ENCODE results near the gene LPCAT3. TPM values are rescaled to one million over a fixed set of nuclear protein-coding genes. Genes with fewer than 3 reads are reported as not detected.

Gene LPCAT3, protein sequence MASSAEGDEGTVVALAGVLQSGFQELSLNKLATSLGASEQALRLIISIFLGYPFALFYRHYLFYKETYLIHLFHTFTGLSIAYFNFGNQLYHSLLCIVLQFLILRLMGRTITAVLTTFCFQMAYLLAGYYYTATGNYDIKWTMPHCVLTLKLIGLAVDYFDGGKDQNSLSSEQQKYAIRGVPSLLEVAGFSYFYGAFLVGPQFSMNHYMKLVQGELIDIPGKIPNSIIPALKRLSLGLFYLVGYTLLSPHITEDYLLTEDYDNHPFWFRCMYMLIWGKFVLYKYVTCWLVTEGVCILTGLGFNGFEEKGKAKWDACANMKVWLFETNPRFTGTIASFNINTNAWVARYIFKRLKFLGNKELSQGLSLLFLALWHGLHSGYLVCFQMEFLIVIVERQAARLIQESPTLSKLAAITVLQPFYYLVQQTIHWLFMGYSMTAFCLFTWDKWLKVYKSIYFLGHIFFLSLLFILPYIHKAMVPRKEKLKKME
- total RNA-seq: 10 to 100 TPM; 20.4 to 22.1 TPM
- polyA plus RNA-seq: 25.5 TPM

- no peaks in the 10 kb centered on the region for H3K27me3 Mint-ChIP-seq
- peak within 1 kb of the TSS; percentile 92 to 96 (median 94) for H3K4me3 Mint-ChIP-seq
- Histone ChIP-seq H3K4me1 (ENCODE audit: insufficient read depth, low read length) (peaks cover 20% of the 10 kb centered on the region), H3K4me3 (ENCODE audit: low read length) (peak within 1 kb of the TSS; percentile 95), H3K27ac (ENCODE audit: low read depth, low read length) (peak within 1 kb of the TSS; percentile 86), H3K9me3 (ENCODE audit: low read length) (no peaks in the 10 kb centered on the region), H3K36me3 (ENCODE audit: insufficient read depth, low read length) (no peaks in the 10 kb centered on the region), H3K27me3 (ENCODE audit: insufficient read depth, low read length, poor library complexity, severe bottlenecking) (no peaks in the 10 kb centered on the region)
- peak; percentile 96 to 99 (median 98) for DNase-seq
- peaks cover 24 to 39% (median 38%) of the 10 kb centered on the region in 3 donors for H3K4me1 Mint-ChIP-seq
- peaks cover 0 to 19% (median 0%) of the 10 kb centered on the region in 3 donors for H3K36me3 Mint-ChIP-seq
- no peaks in the 10 kb centered on the region for H3K9me3 Mint-ChIP-seq
- POLR2A ChIA-PET: interaction anchor here (0.7 to 1.6 kb wide), 11 partner anchors 19 to 266 kb away, joined by 3 to 21 read pairs (median 3); partner anchors contain the start of genes C12orf57, MLF2, RNU7-1 and SPSB2
- CTCF ChIA-PET: interaction anchor here (0.6 to 3.7 kb wide), 29 partner anchors 8 to 530 kb away, joined by 3 to 27 read pairs (median 4); partner anchors contain the start of genes C12orf57, C1RL, CDCA3 and LRRC23
- H3K27ac Mint-ChIP-seq: peak within 1 kb of the TSS; percentile 82 to 97 (median 92)
Measured at GRCh38 chr12:7018350-7019042, at the start of gene LPCAT3. TSS of gene LPCAT3 (minus strand) at chr12:7018476. CDS start at chr12:7018424, 52 bp downstream.

- Mint-ChIP-seq H3K27ac (no peak overlapping the region), H3K27me3 (peaks cover 2 to 28% of the 10 kb centered on the region in 2 donors), H3K4me3 (no peak overlapping the region), H3K9me3 (no peaks in the 10 kb centered on the region), H3K36me3 (no peaks in the 10 kb centered on the region), H3K4me1 (no peaks in the 10 kb centered on the region)
- DNase-seq: no peak
- H3K36me3 ChIP-seq (ENCODE audit: insufficient read depth, low read length): no peaks in the 10 kb centered on the region
- no peak overlapping the region for H3K27ac ChIP-seq (ENCODE audit: low read depth, low read length)
- H3K9me3 ChIP-seq (ENCODE audit: low read length): no peaks in the 10 kb centered on the region
- H3K4me1 ChIP-seq (ENCODE audit: insufficient read depth, low read length): no peaks in the 10 kb centered on the region
- CTCF ChIA-PET: no interaction called here
- no peak overlapping the region for H3K4me3 ChIP-seq (ENCODE audit: low read length)
- no peaks in the 10 kb centered on the region for H3K27me3 ChIP-seq (ENCODE audit: insufficient read depth, low read length, poor library complexity, severe bottlenecking)
- POLR2A ChIA-PET: no interaction called here
Measured at GRCh38 chr12:7067096-7067495, 48.8 kb upstream of the LPCAT3 start.

DNA sequence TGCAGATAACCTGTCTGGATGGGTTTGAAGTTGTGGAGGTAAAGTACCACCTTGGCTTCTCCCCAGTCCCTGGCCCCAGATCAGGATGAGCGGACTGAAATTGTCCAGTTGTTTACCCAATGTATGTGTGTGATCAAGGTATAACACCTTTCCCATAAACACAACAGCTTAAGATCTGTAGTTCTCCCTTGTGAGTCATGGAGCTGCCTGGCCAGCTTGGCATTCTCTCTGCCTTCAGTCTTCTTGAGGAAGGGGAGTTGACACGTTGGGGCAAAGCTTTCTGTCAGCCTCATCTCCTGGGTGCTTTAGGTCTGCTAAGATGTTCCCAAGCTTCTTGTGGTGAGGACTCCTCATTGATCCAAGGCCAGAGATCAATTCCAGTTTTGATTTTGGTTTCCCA is 48.3 kb upstream of the LPCAT3 start:
- H3K4me1 Mint-ChIP-seq: no peaks in the 10 kb centered on the region
- ChIA-PET POLR2A (no interaction called here), CTCF (no interaction called here)
- H3K9me3 Mint-ChIP-seq: no peaks in the 10 kb centered on the region
- Histone ChIP-seq H3K4me3 (ENCODE audit: low read length) (no peak overlapping the region), H3K9me3 (ENCODE audit: low read length) (no peaks in the 10 kb centered on the region), H3K27me3 (ENCODE audit: insufficient read depth, low read length, poor library complexity, severe bottlenecking) (no peaks in the 10 kb centered on the region), H3K4me1 (ENCODE audit: insufficient read depth, low read length) (no peaks in the 10 kb centered on the region), H3K36me3 (ENCODE audit: insufficient read depth, low read length) (no peaks in the 10 kb centered on the region), H3K27ac (ENCODE audit: low read depth, low read length) (no peak overlapping the region)
- H3K27ac Mint-ChIP-seq: peak overlapping the region in 1 of 8 donors; percentile 34
- H3K36me3 Mint-ChIP-seq: no peaks in the 10 kb centered on the region
- H3K27me3 Mint-ChIP-seq: peaks cover 2 to 23% of the 10 kb centered on the region in 2 donors
- H3K4me3 Mint-ChIP-seq: no peak overlapping the region
- no peak for DNase-seq

GRCh38 chr12:7065073-7065623 is 46.9 kb upstream of the LPCAT3 start:
- H3K4me1 ChIP-seq (ENCODE audit: insufficient read depth, low read length): no peaks in the 10 kb centered on the region
- H3K36me3 Mint-ChIP-seq: no peaks in the 10 kb centered on the region
- H3K27me3 ChIP-seq (ENCODE audit: insufficient read depth, low read length, poor library complexity, severe bottlenecking): peaks cover 3% of the 10 kb centered on the region
- peaks cover 2 to 27% of the 10 kb centered on the region in 2 donors for H3K27me3 Mint-ChIP-seq
- ChIA-PET POLR2A (no interaction called here), CTCF (no interaction called here)
- no peak overlapping the region for H3K4me3 ChIP-seq (ENCODE audit: low read length)
- no peaks in the 10 kb centered on the region for H3K4me1 Mint-ChIP-seq
- H3K27ac ChIP-seq (ENCODE audit: low read depth, low read length): no peak overlapping the region
- no peak overlapping the region for H3K27ac Mint-ChIP-seq
- no peaks in the 10 kb centered on the region for H3K9me3 Mint-ChIP-seq
- no peak for DNase-seq
- H3K36me3 ChIP-seq (ENCODE audit: insufficient read depth, low read length): no peaks in the 10 kb centered on the region
- no peaks in the 10 kb centered on the region for H3K9me3 ChIP-seq (ENCODE audit: low read length)
- no peak overlapping the region for H3K4me3 Mint-ChIP-seq

GRCh38 chr12:7064516-7064915 is 46.2 kb upstream of the LPCAT3 start:
- Histone ChIP-seq H3K36me3 (ENCODE audit: insufficient read depth, low read length) (no peaks in the 10 kb centered on the region), H3K27ac (ENCODE audit: low read depth, low read length) (no peak overlapping the region), H3K27me3 (ENCODE audit: insufficient read depth, low read length, poor library complexity, severe bottlenecking) (peaks cover 3% of the 10 kb centered on the region), H3K4me1 (ENCODE audit: insufficient read depth, low read length) (no peaks in the 10 kb centered on the region), H3K9me3 (ENCODE audit: low read length) (no peaks in the 10 kb centered on the region), H3K4me3 (ENCODE audit: low read length) (no peak overlapping the region)
- ChIA-PET CTCF (no interaction called here), POLR2A (no interaction called here)
- Mint-ChIP-seq H3K27ac (no peak overlapping the region), H3K27me3 (peaks cover 6 to 29% of the 10 kb centered on the region in 2 donors), H3K36me3 (peaks cover 0 to 4% (median 0%) of the 10 kb centered on the region in 3 donors), H3K4me3 (no peak overlapping the region), H3K9me3 (no peaks in the 10 kb centered on the region), H3K4me1 (no peaks in the 10 kb centered on the region)
- DNase-seq: no peak

- Mint-ChIP-seq H3K4me1 (no peaks in the 10 kb centered on the region), H3K4me3 (no peak overlapping the region), H3K27ac (no peak overlapping the region), H3K27me3 (peaks cover 14 to 44% of the 10 kb centered on the region in 2 donors), H3K9me3 (no peaks in the 10 kb centered on the region), H3K36me3 (peaks cover 0 to 4% (median 1%) of the 10 kb centered on the region in 3 donors)
- CTCF ChIA-PET: interaction anchor here (1.1 kb wide), 1 partner anchor 52 kb away, joined by 3 read pairs; no protein-coding TSS in a partner anchor
- DNase-seq: no peak
- POLR2A ChIA-PET: no interaction called here
- H3K4me3 ChIP-seq (ENCODE audit: low read length): no peak overlapping the region
- no peaks in the 10 kb centered on the region for H3K4me1 ChIP-seq (ENCODE audit: insufficient read depth, low read length)
- no peak overlapping the region for H3K27ac ChIP-seq (ENCODE audit: low read depth, low read length)
- H3K27me3 ChIP-seq (ENCODE audit: insufficient read depth, low read length, poor library complexity, severe bottlenecking): peaks cover 3% of the 10 kb centered on the region
- no peaks in the 10 kb centered on the region for H3K36me3 ChIP-seq (ENCODE audit: insufficient read depth, low read length)
- H3K9me3 ChIP-seq (ENCODE audit: low read length): no peaks in the 10 kb centered on the region
Measured at GRCh38 chr12:7061596-7061995, 43.3 kb upstream of the LPCAT3 start.

DNA sequence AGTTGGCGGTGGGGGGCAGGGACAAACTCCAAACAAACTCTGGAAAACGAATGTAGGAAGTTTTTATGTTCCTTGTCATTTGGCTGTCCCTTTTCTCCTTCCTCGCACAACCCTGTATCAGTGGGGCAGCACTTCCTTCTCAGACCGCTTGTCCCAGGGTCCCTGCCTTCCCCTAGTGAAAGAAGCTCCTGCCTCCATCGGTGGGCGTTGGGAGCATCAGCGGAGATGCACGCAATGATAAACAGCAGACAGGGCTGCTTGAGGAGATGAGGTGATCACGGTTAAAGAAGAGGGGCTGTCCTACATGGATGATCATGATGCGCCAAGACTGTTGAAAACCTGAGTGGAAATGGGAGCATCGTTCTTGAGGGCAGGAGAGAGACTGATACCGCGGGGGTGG is 42.9 kb upstream of the LPCAT3 start:
- Mint-ChIP-seq H3K4me1 (no peaks in the 10 kb centered on the region), H3K27ac (no peak overlapping the region), H3K36me3 (peaks cover 0 to 8% (median 1%) of the 10 kb centered on the region in 3 donors), H3K27me3 (peaks cover 17 to 48% of the 10 kb centered on the region in 2 donors), H3K9me3 (no peaks in the 10 kb centered on the region), H3K4me3 (no peak overlapping the region)
- no peaks in the 10 kb centered on the region for H3K4me1 ChIP-seq (ENCODE audit: insufficient read depth, low read length)
- no peak for DNase-seq
- ChIA-PET POLR2A (no interaction called here), CTCF (interaction anchor here (1.1 kb wide), 1 partner anchor 52 kb away, joined by 3 read pairs; no protein-coding TSS in a partner anchor)
- H3K36me3 ChIP-seq (ENCODE audit: insufficient read depth, low read length): no peaks in the 10 kb centered on the region
- no peaks in the 10 kb centered on the region for H3K9me3 ChIP-seq (ENCODE audit: low read length)
- H3K27me3 ChIP-seq (ENCODE audit: insufficient read depth, low read length, poor library complexity, severe bottlenecking): peaks cover 3% of the 10 kb centered on the region
- H3K27ac ChIP-seq (ENCODE audit: low read depth, low read length): no peak overlapping the region
- no peak overlapping the region for H3K4me3 ChIP-seq (ENCODE audit: low read length)
